Esophagus squamous epithelium (tissue), 4 donors: ENCODE results near the gene PTPRD.

Source experiments
- CTCF ChIP-seq, 6 experiments: fragments of 450-650 bp in 4 of 6; fragments of 200-600 bp in 2 of 6; sonication (generic) in 2 of 6; IDR thresholded peaks; one replicate each; pipeline ENCODE4 v1.5.1; 2016 to 2019; ENCODE audit warnings: antibody characterized with exemption in 6 of 6, mild to moderate bottlenecking in 4 of 6, moderate library complexity in 4 of 6
- POLR2A ChIP-seq, 4 donors: fragments of 450-650 bp; IDR thresholded peaks; one replicate each; pipeline ENCODE4 v1.6.1; 2017; ENCODE audit warnings: antibody characterized with exemption in 4 of 4, mild to moderate bottlenecking in 4 of 4, moderate library complexity in 3 of 4

- no peak for TF ChIP-seq CTCF (IDR thresholded peaks at IDR 0.05)
- TF ChIP-seq POLR2A (IDR thresholded peaks at IDR 0.05) = no peak
These were observed 1840.5 kb downstream of the PTPRD start for GRCh38 chr9:8772302-8772701.
